ENCODE data around the gene TMX3.

The TMX3 gene

GRCh38 chr18:68703326-68703725 lies 11.6 kb downstream of the TMX3 start:
- TF ChIP-seq CTCF (IDR thresholded peaks at IDR 0.05; ENCODE audit: low read depth, low read length, missing control alignments): no peak
- H3K4me3 ChIP-seq (replicated peaks; ENCODE audit: low read depth, low read length): no peak overlapping the region
- no peak for DNase-seq (ENCODE audit: extremely low read depth, low read depth)

- H3K4me3 ChIP-seq (replicated peaks; ENCODE audit: low read depth, low read length): no peak overlapping the region
- no peak for TF ChIP-seq CTCF (IDR thresholded peaks at IDR 0.05; ENCODE audit: low read depth, low read length, missing control alignments)
- DNase-seq (ENCODE audit: extremely low read depth, low read depth): no peak
These were observed 13.6 kb downstream of the TMX3 start for GRCh38 chr18:68701353-68701752.

GRCh38 chr18:68699043-68699442 lies 15.9 kb downstream of the TMX3 start:
- TF ChIP-seq CTCF (IDR thresholded peaks at IDR 0.05; ENCODE audit: low read depth, low read length, missing control alignments): no peak
- no peak overlapping the region for H3K4me3 ChIP-seq (replicated peaks; ENCODE audit: low read depth, low read length)
- no peak for DNase-seq (ENCODE audit: extremely low read depth, low read depth)

- no peak for DNase-seq (ENCODE audit: extremely low read depth, low read depth)
- H3K4me3 ChIP-seq (replicated peaks; ENCODE audit: low read depth, low read length): no peak overlapping the region
- no peak for TF ChIP-seq CTCF (IDR thresholded peaks at IDR 0.05; ENCODE audit: low read depth, low read length, missing control alignments)
These were observed 18.0 kb downstream of the TMX3 start for GRCh38 chr18:68696937-68697336.

GRCh38 chr18:68694316-68694715 lies 20.6 kb downstream of the TMX3 start:
- H3K4me3 ChIP-seq (replicated peaks; ENCODE audit: low read depth, low read length): no peak overlapping the region
- no peak for TF ChIP-seq CTCF (IDR thresholded peaks at IDR 0.05; ENCODE audit: low read depth, low read length, missing control alignments)
- no peak for DNase-seq (ENCODE audit: extremely low read depth, low read depth)

GRCh38 chr18:68693091-68693815 lies 21.7 kb downstream of the TMX3 start:
- no peak for TF ChIP-seq CTCF (IDR thresholded peaks at IDR 0.05; ENCODE audit: low read depth, low read length, missing control alignments)
- H3K4me3 ChIP-seq (replicated peaks; ENCODE audit: low read depth, low read length): no peak overlapping the region
- no peak for DNase-seq (ENCODE audit: extremely low read depth, low read depth)

DNA sequence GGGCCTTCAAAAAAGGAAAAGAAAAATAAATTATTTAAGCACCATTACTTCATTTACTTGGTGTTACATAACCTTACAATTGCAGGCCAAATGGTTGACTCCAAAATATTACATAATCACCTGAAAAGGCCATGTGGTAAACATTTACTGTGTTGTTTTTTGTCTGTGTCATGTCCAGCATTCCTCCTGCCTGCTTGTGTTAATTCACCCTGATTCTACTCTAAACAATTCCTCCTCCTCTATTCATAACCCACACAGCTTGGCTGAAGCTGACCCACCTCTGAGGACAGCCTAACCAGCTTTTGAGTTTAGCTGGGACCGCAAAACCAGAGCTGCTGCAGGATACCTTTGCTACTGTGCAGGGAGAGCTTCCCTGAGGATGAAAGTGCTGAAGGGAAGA lies 35.4 kb downstream of the TMX3 start:
- TF ChIP-seq CTCF (IDR thresholded peaks at IDR 0.05; ENCODE audit: low read depth, low read length, missing control alignments): no peak
- no peak overlapping the region for H3K4me3 ChIP-seq (replicated peaks; ENCODE audit: low read depth, low read length)
- DNase-seq (ENCODE audit: extremely low read depth, low read depth): no peak
